ENCODE results near the gene CLEC4M. TPM values are rescaled to one million over a fixed set of nuclear protein-coding genes. Genes with fewer than 3 reads are reported as not detected.
"Not testable (repeated sequence)": the region's sequence is repeated elsewhere in the genome, so short reads cannot be mapped to it uniquely, and the experiment has no call there.

CLEC4M gene
- total RNA-seq, 1 donor from 2014 or later: not detected

GRCh38 chr19:7792701-7793100, 29.7 kb downstream of the CLEC4M start:
- intact Hi-C loops (cut with micrococcal nuclease); DNase-seq; ATAC-seq: not testable (repeated sequence)

GRCh38 chr19:7793493-7793892, 30.4 kb downstream of the CLEC4M start:
- DNase-seq (no peak), ATAC-seq (no peak)
- intact Hi-C loops (cut with micrococcal nuclease): no loop called here

- DNase-seq: no peak
- intact Hi-C loops (cut with micrococcal nuclease): no loop called here
- ATAC-seq: no peak
Observed at GRCh38 chr19:7795555-7796161, 32.6 kb downstream of the CLEC4M start.

GRCh38 chr19:7799640-7800355, 36.8 kb downstream of the CLEC4M start:
- intact Hi-C loops (cut with micrococcal nuclease): loop anchor here (5.0 kb wide), 1 partner anchor 232 kb away; no protein-coding TSS in a partner anchor
- ATAC-seq (peak; percentile 82), DNase-seq (peak; percentile 56)

- no peak for ATAC-seq
- DNase-seq: no peak
- intact Hi-C loops (cut with micrococcal nuclease): loop anchor here (5.0 kb wide), 1 partner anchor 234 kb away; no protein-coding TSS in a partner anchor
Observed at GRCh38 chr19:7801020-7801570, 38.1 kb downstream of the CLEC4M start.

- DNase-seq (no peak), ATAC-seq (no peak)
- intact Hi-C loops (cut with micrococcal nuclease): no loop called here
Observed at GRCh38 chr19:7806234-7806633, 43.2 kb downstream of the CLEC4M start.

- no peak for ATAC-seq
- intact Hi-C loops (cut with micrococcal nuclease): no loop called here
Observed at GRCh38 chr19:7806876-7807275, 43.8 kb downstream of the CLEC4M start.

GRCh38 chr19:7808108-7808507, 45.1 kb downstream of the CLEC4M start:
- ATAC-seq: no peak
- DNase-seq: no peak
- intact Hi-C loops (cut with micrococcal nuclease): no loop called here

More at GRCh38 chr19:7806876-7807275, 43.8 kb downstream of the CLEC4M start:
- no peak for DNase-seq

- intact Hi-C loops (cut with micrococcal nuclease): no loop called here
- ATAC-seq: no peak
- no peak for DNase-seq
Observed at GRCh38 chr19:7811989-7812388, 48.9 kb downstream of the CLEC4M start.

- intact Hi-C loops (cut with micrococcal nuclease): no loop called here
- DNase-seq (no peak), ATAC-seq (no peak)
Observed at GRCh38 chr19:7815325-7815724, 52.3 kb downstream of the CLEC4M start.

GRCh38 chr19:7816040-7816439, 53.0 kb downstream of the CLEC4M start:
- DNase-seq; intact Hi-C loops (cut with micrococcal nuclease); ATAC-seq: not testable (repeated sequence)

GRCh38 chr19:7817801-7818200, 54.8 kb downstream of the CLEC4M start:
- ATAC-seq (no peak), DNase-seq (no peak)
- intact Hi-C loops (cut with micrococcal nuclease): no loop called here

- ATAC-seq: no peak
- intact Hi-C loops (cut with micrococcal nuclease): no loop called here
- no peak for DNase-seq
Observed at GRCh38 chr19:7818806-7819205, 55.8 kb downstream of the CLEC4M start.

Other genes starting within 250 kb of the CLEC4M start
- gene ZNF358, start 247.1 kb upstream of the CLEC4M start, total RNA-seq: 101 TPM
- gene MCOLN1, start 240.6 kb upstream of the CLEC4M start, total RNA-seq: 18.5 TPM
- 55.6 TPM for gene PNPLA6, start 227.5 kb upstream of the CLEC4M start, total RNA-seq
- gene CAMSAP3, start 167.4 kb upstream of the CLEC4M start, total RNA-seq: 2.6 TPM
- gene XAB2, start 133.7 kb upstream of the CLEC4M start, total RNA-seq: 27.5 TPM
- 206 TPM for gene PET100, start 133.4 kb upstream of the CLEC4M start, total RNA-seq
- gene PCP2, start 129.5 kb upstream of the CLEC4M start, total RNA-seq: 6.5 TPM
- 9.7 TPM for gene STXBP2, start 126.1 kb upstream of the CLEC4M start, total RNA-seq
- not detected for gene RETN, start 94.2 kb upstream of the CLEC4M start, total RNA-seq
- 0.72 TPM for gene MCEMP1, start 86.2 kb upstream of the CLEC4M start, total RNA-seq
- 111 TPM for gene TRAPPC5, start 82.4 kb upstream of the CLEC4M start, total RNA-seq
- gene FCER2, start 61.1 kb upstream of the CLEC4M start, total RNA-seq: 0.17 TPM
- 0.42 TPM for gene CLEC4G, start 31.1 kb upstream of the CLEC4M start, total RNA-seq
- gene CD209, start 15.7 kb upstream of the CLEC4M start, total RNA-seq: 10.0 TPM
- gene EVI5L, start 67.0 kb downstream of the CLEC4M start, total RNA-seq: 23.5 TPM
- 0.15 TPM for gene PRR36, start 111.1 kb downstream of the CLEC4M start, total RNA-seq
- 3.1 TPM for gene LRRC8E, start 125.3 kb downstream of the CLEC4M start, total RNA-seq
- gene MAP2K7, start 140.6 kb downstream of the CLEC4M start, total RNA-seq: 30.4 TPM
- gene TGFBR3L, start 151.6 kb downstream of the CLEC4M start, total RNA-seq: 11.4 TPM
- 9.7 TPM for gene SNAPC2, start 157.1 kb downstream of the CLEC4M start, total RNA-seq
- gene CTXN1, start 162.9 kb downstream of the CLEC4M start, total RNA-seq: 0.20 TPM
- 115 TPM for gene TIMM44, start 180.4 kb downstream of the CLEC4M start, total RNA-seq
- gene ELAVL1, start 242.4 kb downstream of the CLEC4M start, total RNA-seq: 53.3 TPM

Measured in left ventricle myocardium superior (tissue), 1 donor.